T-helper 1 cell treated with Interleukin-12 subunit alpha and Interleukin-12 subunit beta and Interleukin-4 antibody, amounts not matched to agents 30 μg/mL and 1 μg/mL, for 36 hours (primary cell): ENCODE results near the gene KRTAP3-3.
"Not testable (repeated sequence)": the region's sequence is repeated elsewhere in the genome, so short reads cannot be mapped to it uniquely, and the experiment has no call there.

ENCODE experiments used
- H3K27ac Mint-ChIP-seq: one replicate; pipeline ENCODE4 v1.8.0; 2021; ENCODE audit warnings: mild to moderate bottlenecking, mixed read lengths
- H3K27me3 Mint-ChIP-seq: one replicate; pipeline ENCODE4 v1.8.0; 2021; ENCODE audit warnings: low read depth, mixed read lengths
- H3K36me3 Mint-ChIP-seq: one replicate; pipeline ENCODE4 v1.8.0; 2021; ENCODE audit warnings: low read depth, mixed read lengths
- H3K4me1 Mint-ChIP-seq: one replicate; pipeline ENCODE4 v1.8.0; 2021; ENCODE audit warnings: low read depth, mixed read lengths
- H3K4me3 Mint-ChIP-seq: one replicate; pipeline ENCODE4 v1.8.0; 2021; ENCODE audit warnings: mild to moderate bottlenecking, moderate library complexity, mixed read lengths
- H3K9me3 Mint-ChIP-seq: one replicate; pipeline ENCODE4 v1.8.0; 2021; ENCODE audit warnings: mixed read lengths

KRTAP3-3 gene

GRCh38 chr17:40993839-40994238 lies at the start of gene KRTAP3-3:
KRTAP3-3 (minus strand) TSS chr17:40994164; CDS start chr17:40994097, 67 bp downstream.
- no peak within 1 kb of the TSS for H3K27ac Mint-ChIP-seq
- H3K4me3 Mint-ChIP-seq, result no peak within 1 kb of the TSS
- peaks cover 48% of the 10 kb centered on the region for H3K27me3 Mint-ChIP-seq
- H3K9me3 Mint-ChIP-seq, result no peaks in the 10 kb centered on the region
- H3K36me3 Mint-ChIP-seq, result no peaks in the 10 kb centered on the region
- H3K4me1 Mint-ChIP-seq, result no peaks in the 10 kb centered on the region

DNA sequence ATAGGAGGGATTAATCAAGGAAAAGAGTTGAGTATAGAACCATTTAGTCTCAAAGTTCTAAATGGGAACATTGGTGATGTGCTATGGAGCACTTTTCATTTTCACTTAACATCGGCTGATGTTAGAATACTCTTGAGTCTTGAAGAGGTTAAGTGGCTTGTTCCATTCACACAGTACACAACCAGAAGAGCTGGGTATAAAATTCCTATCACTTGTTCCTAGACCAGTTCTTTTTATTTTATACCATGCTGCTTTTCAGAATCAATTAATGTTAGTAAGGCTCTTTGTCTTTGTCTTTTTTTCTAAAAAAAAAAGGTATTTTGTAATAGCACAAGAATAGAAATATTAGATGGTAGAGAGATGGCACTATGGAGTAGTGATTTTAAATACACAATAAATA lies 49.0 kb upstream of the KRTAP3-3 start:
- peaks cover 10% of the 10 kb centered on the region for H3K27me3 Mint-ChIP-seq
- H3K36me3 Mint-ChIP-seq, result no peaks in the 10 kb centered on the region
- no peaks in the 10 kb centered on the region for H3K9me3 Mint-ChIP-seq
- H3K4me3 Mint-ChIP-seq, result no peak overlapping the region
- no peaks in the 10 kb centered on the region for H3K4me1 Mint-ChIP-seq
- H3K27ac Mint-ChIP-seq, result no peak overlapping the region

- not testable (repeated sequence) for H3K9me3 Mint-ChIP-seq, H3K4me1 Mint-ChIP-seq, H3K36me3 Mint-ChIP-seq, H3K4me3 Mint-ChIP-seq, H3K27ac Mint-ChIP-seq
- H3K27me3 Mint-ChIP-seq, result peaks cover 14% of the 10 kb centered on the region
These were observed 47.0 kb upstream of the KRTAP3-3 start, which contains the start of gene KRTAP1-1 for GRCh38 chr17:41040783-41041571. KRTAP1-1 (minus strand) TSS chr17:41041450; CDS start chr17:41041397, 53 bp downstream.

- Mint-ChIP-seq H3K27me3 (peaks cover 11% of the 10 kb centered on the region), H3K4me1 (no peaks in the 10 kb centered on the region), H3K4me3 (no peak overlapping the region), H3K27ac (no peak overlapping the region), H3K36me3 (no peaks in the 10 kb centered on the region), H3K9me3 (no peaks in the 10 kb centered on the region)
These were observed 43.9 kb upstream of the KRTAP3-3 start for GRCh38 chr17:41037853-41038350.

DNA sequence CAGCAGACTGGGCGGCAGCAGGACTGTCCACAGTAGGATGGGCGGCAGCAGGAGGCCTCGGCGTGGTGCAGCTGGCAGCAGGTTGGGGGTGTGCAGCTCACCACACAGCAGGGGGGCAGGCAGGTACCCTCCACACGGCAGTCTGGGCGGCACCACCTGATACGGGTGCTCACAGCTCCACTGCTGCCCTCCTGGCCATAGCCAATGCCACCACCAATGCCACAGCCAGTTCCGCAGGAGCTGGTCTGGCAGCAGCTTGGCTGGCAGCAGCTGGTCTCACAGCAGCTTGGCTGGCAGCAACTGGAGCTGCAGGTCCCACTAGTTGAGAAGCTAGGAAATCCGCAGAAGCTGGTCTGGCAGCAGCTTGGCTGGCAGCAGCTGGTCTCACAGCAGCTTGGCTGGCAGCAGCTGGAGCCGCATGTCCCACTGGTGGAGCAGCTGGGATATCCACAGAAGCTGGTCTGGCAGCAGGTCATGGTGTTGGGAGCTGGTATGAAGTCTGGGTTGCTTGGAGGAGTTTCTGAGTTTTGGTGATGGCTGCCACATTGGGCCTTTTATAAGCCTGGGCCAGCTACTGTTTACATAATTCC lies 40.5 kb upstream of the KRTAP3-3 start, which contains the start of gene KRTAP1-3:
Gene KRTAP1-3, minus strand, starts transcription at position 529 of the 590 bp plus-strand sequence. Its CDS starts 53 bp downstream, at position 476.
- not testable (repeated sequence) for H3K4me1 Mint-ChIP-seq, H3K27ac Mint-ChIP-seq, H3K4me3 Mint-ChIP-seq, H3K9me3 Mint-ChIP-seq, H3K36me3 Mint-ChIP-seq
- peaks cover 19% of the 10 kb centered on the region for H3K27me3 Mint-ChIP-seq

GRCh38 chr17:41029633-41030245 lies 35.8 kb upstream of the KRTAP3-3 start, which contains the start of gene KRTAP1-4:
KRTAP1-4 (minus strand) TSS chr17:41030195; CDS start chr17:41030078, 117 bp downstream.
- no peak within 1 kb of the TSS for H3K4me3 Mint-ChIP-seq
- H3K4me1 Mint-ChIP-seq, result no peaks in the 10 kb centered on the region
- H3K27me3 Mint-ChIP-seq, result peaks cover 10% of the 10 kb centered on the region
- H3K9me3 Mint-ChIP-seq, result no peaks in the 10 kb centered on the region
- no peak within 1 kb of the TSS for H3K27ac Mint-ChIP-seq
- H3K36me3 Mint-ChIP-seq, result no peaks in the 10 kb centered on the region

DNA sequence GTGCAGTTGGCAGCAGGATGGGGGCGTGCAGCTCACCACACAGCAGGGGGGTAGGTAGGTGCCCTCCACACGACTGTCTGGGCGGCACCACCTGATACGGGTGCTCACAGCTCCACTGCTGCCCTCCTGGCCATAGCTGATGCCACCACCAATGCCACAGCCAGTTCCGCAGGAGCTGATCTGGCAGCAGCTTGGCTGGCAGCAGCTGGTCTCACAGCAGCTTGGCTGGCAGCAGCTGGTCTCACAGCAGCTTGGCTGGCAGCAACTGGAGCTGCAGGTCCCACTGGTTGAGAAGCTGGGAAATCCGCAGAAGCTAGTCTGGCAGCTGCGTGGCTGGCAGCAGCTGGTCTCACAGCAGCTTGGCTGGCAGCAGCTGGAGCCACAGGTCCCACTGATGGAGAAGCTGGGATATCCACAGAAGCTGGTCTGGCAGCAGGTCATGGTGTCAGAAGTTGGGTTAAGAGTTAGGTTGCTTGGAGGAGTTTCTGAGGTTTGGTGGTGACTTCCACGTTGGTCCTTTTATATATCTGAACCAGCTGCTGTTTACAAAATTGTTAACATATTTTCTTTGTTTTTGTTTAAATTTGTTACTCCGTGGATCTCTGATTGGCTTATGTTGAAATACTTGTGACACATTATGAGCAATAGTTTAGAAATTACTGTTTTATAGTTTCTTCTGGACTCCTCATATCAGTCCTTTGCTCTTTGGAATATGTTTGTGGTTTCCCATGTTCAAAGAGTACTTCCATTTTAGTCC lies 32.9 kb upstream of the KRTAP3-3 start, which contains the start of gene KRTAP1-5:
Gene KRTAP1-5, minus strand, starts transcription at position 494 of the 757 bp plus-strand sequence. Its CDS starts 53 bp downstream, at position 441.
- Mint-ChIP-seq H3K36me3 (no peaks in the 10 kb centered on the region), H3K27me3 (peaks cover 10% of the 10 kb centered on the region), H3K4me1 (no peaks in the 10 kb centered on the region), H3K27ac (no peak within 1 kb of the TSS), H3K9me3 (no peaks in the 10 kb centered on the region), H3K4me3 (no peak within 1 kb of the TSS)

DNA sequence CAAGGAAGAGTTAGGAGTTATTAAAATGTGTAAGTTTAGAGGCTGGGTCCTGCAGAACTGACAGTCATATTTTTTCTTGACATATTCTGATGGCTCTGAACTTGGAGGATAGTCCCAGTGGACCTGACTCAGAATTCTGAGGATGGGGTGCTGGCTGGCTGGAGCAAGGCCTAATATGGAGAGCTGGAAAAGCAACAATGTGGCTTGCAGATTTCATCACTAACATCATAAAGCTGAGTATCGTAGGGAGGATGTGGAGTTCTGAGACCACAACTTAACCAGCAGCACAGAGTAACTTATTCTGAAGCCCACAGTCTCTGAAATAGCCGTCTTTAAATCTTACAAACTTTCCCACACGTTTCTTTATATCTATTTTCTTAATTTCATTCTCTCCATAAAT lies 30.7 kb upstream of the KRTAP3-3 start:
- Mint-ChIP-seq H3K4me3 (no peak overlapping the region), H3K27me3 (no peaks in the 10 kb centered on the region), H3K27ac (no peak overlapping the region), H3K9me3 (no peaks in the 10 kb centered on the region), H3K4me1 (no peaks in the 10 kb centered on the region), H3K36me3 (no peaks in the 10 kb centered on the region)

DNA sequence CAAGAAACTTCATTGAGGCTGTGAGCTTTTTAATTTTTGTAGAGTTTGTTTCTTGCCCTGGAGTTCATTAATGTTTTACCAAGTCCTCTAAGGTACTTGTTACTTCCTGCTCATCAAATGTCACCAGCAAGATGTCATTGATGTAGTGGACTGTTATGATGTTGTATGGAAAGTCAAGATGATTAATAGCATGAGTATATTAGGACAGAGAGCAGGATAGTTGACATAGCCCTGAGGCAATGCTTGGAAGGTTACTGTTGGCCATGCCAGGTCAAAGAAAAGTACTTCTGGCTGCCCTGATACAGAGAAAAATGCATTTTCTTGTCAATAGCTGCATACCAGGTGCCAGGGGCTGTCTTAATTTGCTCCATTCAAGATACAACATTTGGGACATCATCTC lies 26.4 kb upstream of the KRTAP3-3 start:
- Mint-ChIP-seq H3K27ac (no peak overlapping the region), H3K27me3 (peaks cover 4% of the 10 kb centered on the region), H3K4me1 (no peaks in the 10 kb centered on the region), H3K36me3 (no peaks in the 10 kb centered on the region), H3K4me3 (no peak overlapping the region), H3K9me3 (no peaks in the 10 kb centered on the region)

- Mint-ChIP-seq H3K4me3 (no peak overlapping the region), H3K36me3 (no peaks in the 10 kb centered on the region), H3K4me1 (no peaks in the 10 kb centered on the region), H3K27ac (no peak overlapping the region), H3K27me3 (peaks cover 4% of the 10 kb centered on the region), H3K9me3 (no peaks in the 10 kb centered on the region)
These were observed 25.5 kb upstream of the KRTAP3-3 start for GRCh38 chr17:41019415-41019814.

GRCh38 chr17:41018541-41018940 lies 24.6 kb upstream of the KRTAP3-3 start:
- no peak overlapping the region for H3K27ac Mint-ChIP-seq
- no peak overlapping the region for H3K4me3 Mint-ChIP-seq
- no peaks in the 10 kb centered on the region for H3K9me3 Mint-ChIP-seq
- no peaks in the 10 kb centered on the region for H3K36me3 Mint-ChIP-seq
- peaks cover 4% of the 10 kb centered on the region for H3K27me3 Mint-ChIP-seq
- H3K4me1 Mint-ChIP-seq, result no peaks in the 10 kb centered on the region

DNA sequence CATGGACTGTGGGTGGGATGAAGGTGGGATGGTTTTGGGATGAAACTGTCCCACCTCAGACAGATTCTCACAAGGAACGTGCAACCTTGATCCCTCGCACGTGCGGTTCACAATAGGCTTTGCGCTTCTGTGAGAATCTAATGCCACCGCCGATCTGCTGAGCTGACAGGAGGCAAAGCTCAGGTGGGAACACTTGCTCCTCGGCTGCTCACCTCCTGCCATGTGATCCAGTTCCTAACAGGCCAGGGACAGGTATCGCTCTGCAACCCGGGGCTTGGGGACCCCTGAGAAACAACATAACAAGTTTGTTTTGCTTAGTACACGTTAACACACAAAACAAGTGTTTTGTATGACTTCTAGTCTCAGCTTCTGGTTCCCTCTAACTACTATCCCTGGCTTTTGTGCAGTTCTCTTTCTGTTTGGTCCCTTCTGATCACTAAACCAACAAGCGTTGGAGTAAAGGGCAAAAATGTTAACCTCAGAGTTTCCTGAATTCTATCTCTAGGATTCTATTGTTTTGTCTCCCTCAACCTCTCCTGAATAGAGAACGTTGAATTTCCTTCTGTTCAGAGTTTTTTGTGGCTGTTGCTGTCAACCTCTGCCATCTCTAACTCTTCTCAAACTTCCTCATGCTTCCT lies 22.7 kb upstream of the KRTAP3-3 start:
- no peaks in the 10 kb centered on the region for H3K9me3 Mint-ChIP-seq
- H3K27ac Mint-ChIP-seq, result no peak overlapping the region
- no peaks in the 10 kb centered on the region for H3K4me1 Mint-ChIP-seq
- H3K36me3 Mint-ChIP-seq, result no peaks in the 10 kb centered on the region
- no peak overlapping the region for H3K4me3 Mint-ChIP-seq
- H3K27me3 Mint-ChIP-seq, result peaks cover 8% of the 10 kb centered on the region

GRCh38 chr17:41015454-41015853 lies 21.5 kb upstream of the KRTAP3-3 start:
- Mint-ChIP-seq H3K27me3 (peaks cover 8% of the 10 kb centered on the region), H3K9me3 (no peaks in the 10 kb centered on the region), H3K27ac (no peak overlapping the region), H3K4me1 (no peaks in the 10 kb centered on the region), H3K4me3 (no peak overlapping the region), H3K36me3 (no peaks in the 10 kb centered on the region)

- no peak overlapping the region for H3K27ac Mint-ChIP-seq
- H3K4me1 Mint-ChIP-seq, result no peaks in the 10 kb centered on the region
- no peaks in the 10 kb centered on the region for H3K9me3 Mint-ChIP-seq
- H3K27me3 Mint-ChIP-seq, result peaks cover 12% of the 10 kb centered on the region
- H3K4me3 Mint-ChIP-seq, result no peak overlapping the region
- no peaks in the 10 kb centered on the region for H3K36me3 Mint-ChIP-seq
These were observed 19.6 kb upstream of the KRTAP3-3 start for GRCh38 chr17:41013606-41014005.
